ENCODE data around the gene SIN3A.

- TF ChIP-seq CTCF (conservative IDR thresholded peaks at IDR 0.05) = no peak
- no peak for TF ChIP-seq EZH2 (IDR thresholded peaks at IDR 0.05; ENCODE audit: low read depth)
Observed at GRCh38 chr15:75460646-75461045, 9.2 kb upstream of the SIN3A start.

Data from PC-9 (cell line).